ENCODE results near the gene CACYBP. TPM values are rescaled to one million over a fixed set of nuclear protein-coding genes. Genes with fewer than 3 reads are reported as not detected.
A peak's percentile ranks its signal among the peaks of the same experiment; 100 is the strongest.

Gene CACYBP
- total RNA-seq, 1 experiment from 2014 or later = 183 TPM

- Mint-ChIP-seq H3K4me1 (ENCODE audit: low read depth, unreplicated experiment) (no peaks in the 10 kb centered on the region), H3K9me3 (ENCODE audit: unreplicated experiment) (no peaks in the 10 kb centered on the region), H3K27me3 (ENCODE audit: insufficient read depth, unreplicated experiment) (no peaks in the 10 kb centered on the region), H3K4me3 (ENCODE audit: unreplicated experiment) (no peak overlapping the region), H3K27ac (ENCODE audit: unreplicated experiment) (no peak overlapping the region), H3K36me3 (ENCODE audit: insufficient read depth, unreplicated experiment) (peaks cover 14% of the 10 kb centered on the region)
- POLR2A ChIA-PET = interaction anchor here (1.8 to 2.8 kb wide), 2 partner anchors 20 to 22 kb away, joined by 6 to 37 read pairs; partner anchors contain the start of gene MRPS14
- DNase-seq = no peak
- TF ChIP-seq, protein P1, sequence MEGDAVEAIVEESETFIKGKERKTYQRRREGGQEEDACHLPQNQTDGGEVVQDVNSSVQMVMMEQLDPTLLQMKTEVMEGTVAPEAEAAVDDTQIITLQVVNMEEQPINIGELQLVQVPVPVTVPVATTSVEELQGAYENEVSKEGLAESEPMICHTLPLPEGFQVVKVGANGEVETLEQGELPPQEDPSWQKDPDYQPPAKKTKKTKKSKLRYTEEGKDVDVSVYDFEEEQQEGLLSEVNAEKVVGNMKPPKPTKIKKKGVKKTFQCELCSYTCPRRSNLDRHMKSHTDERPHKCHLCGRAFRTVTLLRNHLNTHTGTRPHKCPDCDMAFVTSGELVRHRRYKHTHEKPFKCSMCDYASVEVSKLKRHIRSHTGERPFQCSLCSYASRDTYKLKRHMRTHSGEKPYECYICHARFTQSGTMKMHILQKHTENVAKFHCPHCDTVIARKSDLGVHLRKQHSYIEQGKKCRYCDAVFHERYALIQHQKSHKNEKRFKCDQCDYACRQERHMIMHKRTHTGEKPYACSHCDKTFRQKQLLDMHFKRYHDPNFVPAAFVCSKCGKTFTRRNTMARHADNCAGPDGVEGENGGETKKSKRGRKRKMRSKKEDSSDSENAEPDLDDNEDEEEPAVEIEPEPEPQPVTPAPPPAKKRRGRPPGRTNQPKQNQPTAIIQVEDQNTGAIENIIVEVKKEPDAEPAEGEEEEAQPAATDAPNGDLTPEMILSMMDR (IDR thresholded peaks at IDR 0.05; ENCODE audit: insufficient read depth in 1 of 2, low read depth in 1 of 2, low read length in 1 of 2, severe bottlenecking in 1 of 2, unreplicated experiment in 1 of 2) = no peak
- Histone ChIP-seq H3K4me1 (peaks cover 9% of the 10 kb centered on the region; the same call in 1 of the 2 replicates), H3K4me3 (ENCODE audit: low read depth, low read length) (peak overlapping the region; percentile 100), H3K9me3 (no peaks in the 10 kb centered on the region), H3K36me3 (ENCODE audit: control insufficient read depth, insufficient read depth, low read length) (no peaks in the 10 kb centered on the region), H3K27me3 (replicated peaks; ENCODE audit: control insufficient read depth, insufficient read depth, low read length) (no peaks in the 10 kb centered on the region)
- TSS peak; percentile 46 for BruUV-seq (replicated peaks)
- intact Hi-C loops (cut with micrococcal nuclease; ENCODE audit: unreplicated experiment) = loop anchor here (10.0 kb wide), 1 partner anchor 976 kb away; the partner anchor contains the start of gene RC3H1
- CTCF ChIA-PET = interaction anchor here (1.2 to 3.1 kb wide), 3 partner anchors 23 to 125 kb away, joined by 6 to 18 read pairs (median 7); partner anchors contain the start of gene MRPS14
Observed at GRCh38 chr1:175000697-175001187, 995 bp downstream of the CACYBP start.

DNA sequence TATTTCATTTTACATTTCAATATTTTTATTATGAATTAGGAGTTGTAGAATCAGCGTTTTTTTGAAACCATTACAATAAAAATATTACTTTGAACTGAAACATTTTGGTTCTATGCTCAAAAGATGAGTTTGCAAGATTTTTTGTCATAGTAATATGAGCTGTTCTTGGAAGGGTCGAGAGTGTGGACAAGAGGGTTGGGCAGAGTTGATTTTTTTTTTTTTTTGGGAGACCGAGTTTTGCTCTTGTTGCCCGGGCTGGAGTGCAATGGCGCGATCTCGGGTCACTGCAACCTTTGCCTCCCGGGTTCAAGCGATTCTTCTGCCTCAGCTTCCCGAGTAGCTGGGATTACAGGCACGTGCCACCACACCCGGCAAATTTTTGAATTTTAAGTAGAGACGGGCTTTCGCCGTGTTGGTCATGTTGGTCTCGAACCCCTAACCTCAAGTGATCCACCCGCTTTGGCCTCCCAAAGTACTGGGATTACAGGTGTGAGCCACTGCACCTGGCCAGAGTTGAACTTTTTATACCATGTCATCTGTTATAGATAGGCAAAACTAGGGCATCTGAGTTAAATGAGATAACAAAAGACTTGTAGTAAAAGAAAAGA is 3.3 kb downstream of the CACYBP start:
- no peaks in the 10 kb centered on the region for H3K27me3 Mint-ChIP-seq (ENCODE audit: insufficient read depth, unreplicated experiment)
- POLR2A ChIA-PET = no interaction called here
- no peaks in the 10 kb centered on the region for H3K27me3 ChIP-seq (replicated peaks; ENCODE audit: control insufficient read depth, insufficient read depth, low read length)
- intact Hi-C loops (cut with micrococcal nuclease; ENCODE audit: unreplicated experiment) = loop anchor here (10.0 kb wide), 1 partner anchor 978 kb away; the partner anchor contains the start of gene RC3H1
- TF ChIP-seq, protein P1 (IDR thresholded peaks at IDR 0.05; ENCODE audit: insufficient read depth in 1 of 2, low read depth in 1 of 2, low read length in 1 of 2, severe bottlenecking in 1 of 2, unreplicated experiment in 1 of 2) = no peak
- H3K4me3 ChIP-seq (ENCODE audit: low read depth, low read length) = no peak overlapping the region
- DNase-seq = no peak
- BruUV-seq (replicated peaks) = no TSS peak
- no peaks in the 10 kb centered on the region for H3K4me1 Mint-ChIP-seq (ENCODE audit: low read depth, unreplicated experiment)
- CTCF ChIA-PET = no interaction called here
- peaks cover 26% of the 10 kb centered on the region for H3K36me3 Mint-ChIP-seq (ENCODE audit: insufficient read depth, unreplicated experiment)
- no peaks in the 10 kb centered on the region for H3K9me3 Mint-ChIP-seq (ENCODE audit: unreplicated experiment)
- no peak overlapping the region for H3K4me3 Mint-ChIP-seq (ENCODE audit: unreplicated experiment)
- H3K27ac Mint-ChIP-seq (ENCODE audit: unreplicated experiment) = no peak overlapping the region
- no peaks in the 10 kb centered on the region; the same call in 1 of the 2 replicates for H3K36me3 ChIP-seq (ENCODE audit: control insufficient read depth, insufficient read depth, low read length)
- H3K9me3 ChIP-seq = no peaks in the 10 kb centered on the region
- peaks cover 6% of the 10 kb centered on the region; the same call in 1 of the 2 replicates for H3K4me1 ChIP-seq

- intact Hi-C loops (cut with micrococcal nuclease; ENCODE audit: unreplicated experiment) = loop anchor here (10.0 kb wide), 1 partner anchor 979 kb away; the partner anchor contains the start of gene RC3H1
- no peak overlapping the region for H3K4me3 ChIP-seq (ENCODE audit: low read depth, low read length)
- ChIA-PET POLR2A (no interaction called here), CTCF (no interaction called here)
- H3K27me3 ChIP-seq (replicated peaks; ENCODE audit: control insufficient read depth, insufficient read depth, low read length) = no peaks in the 10 kb centered on the region
- Mint-ChIP-seq H3K9me3 (ENCODE audit: unreplicated experiment) (no peaks in the 10 kb centered on the region), H3K4me1 (ENCODE audit: low read depth, unreplicated experiment) (no peaks in the 10 kb centered on the region), H3K27ac (ENCODE audit: unreplicated experiment) (no peak overlapping the region), H3K27me3 (ENCODE audit: insufficient read depth, unreplicated experiment) (no peaks in the 10 kb centered on the region), H3K36me3 (ENCODE audit: insufficient read depth, unreplicated experiment) (peaks cover 31% of the 10 kb centered on the region), H3K4me3 (ENCODE audit: unreplicated experiment) (no peak overlapping the region)
- BruUV-seq (replicated peaks) = no TSS peak
- no peaks in the 10 kb centered on the region for H3K9me3 ChIP-seq
- no peaks in the 10 kb centered on the region; the same call in 1 of the 2 replicates for H3K36me3 ChIP-seq (ENCODE audit: control insufficient read depth, insufficient read depth, low read length)
- H3K4me1 ChIP-seq = peaks cover 3% of the 10 kb centered on the region; the same call in 1 of the 2 replicates
- DNase-seq = no peak
- TF ChIP-seq, protein P1 (IDR thresholded peaks at IDR 0.05; ENCODE audit: insufficient read depth in 1 of 2, low read depth in 1 of 2, low read length in 1 of 2, severe bottlenecking in 1 of 2, unreplicated experiment in 1 of 2) = no peak
Observed at GRCh38 chr1:175003521-175003920, 3.8 kb downstream of the CACYBP start.
